ENCODE data around the gene MCM6. TPM values are rescaled to one million over a fixed set of nuclear protein-coding genes. Genes with fewer than 3 reads are reported as not detected.
"Not testable (repeated sequence)": the region's sequence is repeated elsewhere in the genome, so short reads cannot be mapped to it uniquely, and the experiment has no call there.

The MCM6 gene
- 10 to 100 TPM; 22.0 to 40.5 (median 26.3) TPM for polyA plus RNA-seq (ENCODE audit: insufficient read length in 10 of 10)
- long read RNA-seq, donor 1, partial matches to known transcripts = 0 of 1 reads
- long read RNA-seq, donor 1, other reads (novel, unspliced or antisense) = 0 of 1 reads
- long read RNA-seq, donor 2, partial matches to known transcripts = 0 of 1 reads
- long read RNA-seq, donor 2, other reads (novel, unspliced or antisense) = 0 of 1 reads
- long read RNA-seq, donor 3 = 0 reads
- long read RNA-seq, donor 4 = 0 reads
- long read RNA-seq, donor 5, partial matches to known transcripts = 0 of 4 reads
- long read RNA-seq, donor 5, other reads (novel, unspliced or antisense) = 0 of 4 reads
- long read RNA-seq, donor 6, partial matches to known transcripts = 0 of 3 reads
- long read RNA-seq, donor 6, other reads (novel, unspliced or antisense) = 0 of 3 reads
- long read RNA-seq, donor 7, partial matches to known transcripts = 0 of 1 reads
- long read RNA-seq, donor 7, other reads (novel, unspliced or antisense) = 0 of 1 reads
- long read RNA-seq, donor 8, partial matches to known transcripts = 6 of 7 reads
- long read RNA-seq, donor 8, other reads (novel, unspliced or antisense) = 0 of 7 reads
- long read RNA-seq, donor 9, partial matches to known transcripts = 0 of 1 reads
- long read RNA-seq, donor 9, other reads (novel, unspliced or antisense) = 0 of 1 reads

GRCh38 chr2:135876066-135876711 lies at the start of gene MCM6:
TSS of gene MCM6 (minus strand) at chr2:135876443. CDS start at chr2:135876365, 78 bp downstream.
- peak; percentile 99 for DNase-seq

GRCh38 chr2:135925571-135925970 lies 49.3 kb upstream of the MCM6 start:
- DNase-seq = no peak

DNA sequence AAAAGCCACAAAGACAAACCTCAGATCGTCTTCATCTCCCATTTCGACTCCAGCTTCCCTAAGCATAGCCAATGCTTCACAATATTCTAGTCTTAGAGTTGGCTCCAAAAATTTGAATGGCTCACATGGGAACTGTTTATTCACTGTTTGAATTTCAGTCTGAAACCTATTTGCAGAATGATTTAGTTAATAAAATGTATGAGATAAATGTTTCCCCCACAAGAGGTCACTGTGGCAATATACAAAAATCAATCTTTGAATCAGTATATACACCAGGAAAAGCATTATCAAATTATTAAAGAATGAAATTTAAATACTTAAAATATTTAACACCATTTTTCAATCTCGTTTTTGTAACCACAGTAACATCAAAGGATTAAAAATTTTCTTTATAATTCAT lies 40.0 kb upstream of the MCM6 start:
- peak; percentile 37 to 79 (median 62) for DNase-seq

- no peak for DNase-seq
These were observed 38.2 kb upstream of the MCM6 start for GRCh38 chr2:135914485-135914884.

GRCh38 chr2:135913727-135914365 lies 37.6 kb upstream of the MCM6 start:
- DNase-seq = peak; percentile 32 to 61 (median 44)

DNA sequence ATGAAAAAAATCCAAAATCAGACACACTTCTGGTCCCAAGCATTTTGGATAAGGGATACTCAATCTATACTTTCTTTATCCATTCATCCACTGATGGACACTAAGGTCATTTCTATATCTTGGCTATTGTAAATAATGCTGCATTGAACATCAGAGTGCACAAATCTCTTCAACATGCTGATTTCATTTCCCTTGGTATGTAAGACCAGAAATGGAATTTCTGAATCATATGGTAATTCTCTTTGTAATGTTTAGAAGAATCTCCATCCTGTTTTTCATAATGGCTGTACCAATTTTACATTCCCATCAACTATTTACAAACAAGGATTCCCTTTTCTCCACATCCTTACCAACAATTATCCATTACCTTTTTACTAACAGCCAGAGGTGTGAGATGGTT lies 33.7 kb upstream of the MCM6 start:
- no peak for DNase-seq

DNA sequence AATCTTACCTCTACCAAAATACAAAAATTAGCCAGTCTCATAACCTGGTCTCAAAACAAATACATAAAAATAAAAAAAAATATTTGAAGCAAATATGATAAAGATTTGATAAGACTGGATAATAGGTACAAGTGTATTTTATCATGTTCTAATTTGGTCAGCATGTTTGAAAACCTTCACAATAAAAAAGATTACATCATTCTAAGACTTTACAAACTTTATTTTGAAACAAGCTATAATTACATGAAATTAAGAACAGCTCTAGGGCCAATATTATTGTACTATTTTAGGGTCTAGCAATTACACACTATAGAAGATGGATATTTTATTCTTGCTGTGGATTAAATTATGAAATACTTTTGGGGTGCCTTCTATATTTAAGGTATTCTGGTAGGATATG lies 29.4 kb upstream of the MCM6 start:
- DNase-seq = no peak

DNA sequence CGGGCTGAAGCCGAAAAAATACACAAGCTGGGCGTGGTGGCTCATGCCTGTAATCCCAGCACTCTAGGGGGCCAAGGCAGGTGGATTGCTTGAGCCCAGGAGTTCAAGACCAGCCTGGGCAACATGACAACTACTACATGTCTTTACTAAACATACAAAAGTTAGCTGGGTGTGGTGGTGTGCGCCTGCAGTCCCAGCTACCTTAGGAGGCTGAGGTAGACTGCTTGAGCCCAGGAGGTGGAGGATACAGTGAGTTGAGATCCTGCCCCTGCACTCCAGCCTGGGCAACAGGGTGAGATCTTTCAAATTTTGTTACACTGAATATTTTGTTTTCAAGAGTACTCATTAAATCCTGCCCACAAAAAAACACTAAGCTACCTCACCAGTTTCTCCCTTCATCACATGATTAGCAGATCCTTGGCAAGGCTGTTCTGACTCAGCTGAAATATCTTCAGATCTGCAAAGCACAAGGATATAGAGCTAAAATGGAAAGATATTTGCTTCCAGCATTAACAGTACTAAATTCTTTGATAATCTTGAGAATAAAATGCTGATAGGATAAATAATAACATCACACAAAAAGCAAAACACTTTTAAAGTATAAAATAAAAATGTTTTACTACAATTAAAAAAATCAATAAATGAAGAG lies 28.2 kb upstream of the MCM6 start:
- no peak for DNase-seq

DNA sequence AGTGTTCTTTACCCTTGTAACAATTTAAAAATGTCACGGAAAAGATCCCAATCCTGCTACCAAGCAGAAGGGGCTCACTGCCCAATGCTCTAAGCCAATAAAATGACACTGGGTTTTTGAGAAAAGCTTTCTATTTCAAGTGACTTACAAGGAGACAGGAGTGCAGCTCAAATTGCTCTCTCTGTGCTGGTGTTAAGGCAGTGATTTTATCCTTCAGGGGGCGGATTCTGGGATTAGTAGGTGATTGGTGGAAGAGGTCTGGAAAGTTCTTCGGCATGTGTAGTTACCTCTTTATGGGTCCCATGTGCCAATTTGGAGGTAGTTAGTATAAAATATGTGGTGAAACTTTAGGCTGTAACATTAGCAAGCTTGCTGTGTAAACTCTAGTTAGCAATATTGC lies 27.4 kb upstream of the MCM6 start:
- DNase-seq = no peak

DNA sequence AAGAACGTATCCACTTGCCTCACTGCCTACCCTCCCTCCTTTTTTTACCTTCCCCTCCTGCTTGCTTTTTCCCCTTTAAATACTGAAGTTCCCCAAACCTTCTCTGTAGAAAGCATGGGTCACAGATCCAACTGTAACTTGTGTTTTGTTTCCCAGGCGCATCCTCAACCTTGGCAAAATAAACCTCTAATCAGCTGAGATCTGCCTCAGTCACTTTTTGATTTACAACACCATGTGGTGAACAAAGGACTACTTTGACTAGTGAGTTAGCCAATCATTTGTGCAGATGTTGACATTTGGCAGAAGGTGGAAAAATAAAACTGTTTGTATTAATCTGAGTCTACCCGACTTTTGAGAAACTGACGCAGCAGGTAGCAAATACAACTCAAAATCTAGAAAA lies 23.3 kb upstream of the MCM6 start:
- DNase-seq = peak in 1 of 3 donors; percentile 9

DNA sequence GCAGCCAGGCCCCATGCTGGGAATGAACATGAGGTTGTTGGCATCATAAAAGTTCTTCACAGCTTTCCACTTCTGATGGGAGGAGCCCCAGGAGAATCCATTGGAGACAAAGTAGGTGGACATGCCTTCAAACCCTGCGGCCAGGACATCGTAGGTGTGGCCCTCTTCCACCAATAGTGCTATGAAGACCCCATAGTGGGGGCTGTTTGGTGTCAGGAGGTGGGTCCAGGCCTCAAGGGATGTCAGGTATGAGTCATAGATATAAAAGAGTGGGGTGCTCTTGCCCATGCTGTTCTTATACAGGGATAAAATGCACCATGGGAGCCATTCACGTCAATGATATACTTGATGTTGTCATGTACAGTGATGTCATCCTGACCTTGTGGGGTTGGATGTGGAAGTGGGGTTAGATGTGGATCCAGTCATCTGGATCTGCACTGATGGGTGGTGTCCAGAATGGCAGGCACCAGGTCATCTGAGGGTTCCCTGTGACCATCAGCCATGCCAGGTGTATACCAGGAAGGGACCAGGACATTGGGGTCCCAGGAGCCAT lies 22.1 kb upstream of the MCM6 start:
- no peak for DNase-seq

- no peak for DNase-seq
These were observed 18.7 kb upstream of the MCM6 start for GRCh38 chr2:135894930-135895329.

GRCh38 chr2:135893374-135893794 lies 17.1 kb upstream of the MCM6 start:
- no peak for DNase-seq

GRCh38 chr2:135890835-135891234 lies 14.6 kb upstream of the MCM6 start:
- peak in 1 of 3 donors; percentile 5 for DNase-seq

GRCh38 chr2:135890149-135890548 lies 13.9 kb upstream of the MCM6 start:
- no peak for DNase-seq

DNA sequence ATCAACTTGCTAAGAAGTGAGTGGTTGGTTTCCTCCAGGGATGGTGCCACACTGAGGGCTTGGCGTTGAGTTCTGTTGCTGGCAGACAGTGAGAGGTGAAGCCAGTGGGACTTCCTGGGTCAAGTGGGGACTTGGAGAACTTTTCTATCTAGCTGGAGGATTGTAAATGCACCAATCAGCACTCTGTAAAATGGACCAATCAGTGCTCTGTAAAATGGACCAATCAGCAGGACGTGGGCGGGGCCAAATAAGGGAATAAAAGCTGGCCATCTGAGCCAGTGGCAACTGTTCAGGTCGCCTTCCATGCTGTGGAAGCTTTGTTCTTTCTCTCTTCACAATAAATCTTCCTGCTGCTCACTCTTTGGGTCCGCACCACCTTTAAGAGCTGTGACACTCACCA lies 12.3 kb upstream of the MCM6 start:
- DNase-seq = not testable (repeated sequence)

DNA sequence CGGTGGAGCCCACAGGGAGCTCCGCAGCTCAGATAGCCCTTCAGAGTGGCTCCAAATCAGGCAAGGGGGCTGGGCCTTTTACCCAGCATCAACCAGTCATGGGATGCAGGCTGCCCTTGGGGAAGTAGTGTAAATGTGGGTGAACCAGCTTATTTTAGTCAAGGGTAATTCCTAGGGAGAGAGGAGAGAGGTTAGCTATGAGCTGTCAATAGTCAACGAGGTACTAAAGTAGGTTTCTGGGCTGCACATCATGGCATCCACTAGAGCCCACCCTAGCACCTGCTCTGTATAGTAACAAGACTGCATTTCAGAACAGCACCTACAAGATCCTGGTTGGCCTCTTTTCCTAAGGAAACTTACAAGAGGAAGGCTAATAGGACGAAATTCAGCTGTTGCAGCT lies 9.5 kb upstream of the MCM6 start:
- DNase-seq = no peak

DNA sequence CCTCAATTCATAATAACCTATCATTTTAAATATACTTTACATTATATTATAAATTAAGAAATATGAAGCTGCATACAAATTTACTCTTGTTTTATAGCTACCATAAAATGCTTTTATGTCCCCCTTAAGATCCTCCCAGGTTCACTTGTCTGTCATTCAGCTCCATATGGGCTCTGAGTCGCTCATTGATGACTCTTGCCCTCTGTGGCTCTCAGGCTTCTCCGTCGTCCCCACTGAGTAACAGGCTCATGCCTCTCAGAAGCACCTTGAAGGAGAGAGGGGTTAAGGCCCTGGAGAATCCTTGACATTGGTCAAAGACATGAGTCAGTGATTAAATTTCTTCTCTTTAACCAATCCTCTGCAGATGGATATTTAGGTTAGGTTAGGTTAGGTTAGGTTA lies 6.2 kb upstream of the MCM6 start:
- DNase-seq = no peak

DNA sequence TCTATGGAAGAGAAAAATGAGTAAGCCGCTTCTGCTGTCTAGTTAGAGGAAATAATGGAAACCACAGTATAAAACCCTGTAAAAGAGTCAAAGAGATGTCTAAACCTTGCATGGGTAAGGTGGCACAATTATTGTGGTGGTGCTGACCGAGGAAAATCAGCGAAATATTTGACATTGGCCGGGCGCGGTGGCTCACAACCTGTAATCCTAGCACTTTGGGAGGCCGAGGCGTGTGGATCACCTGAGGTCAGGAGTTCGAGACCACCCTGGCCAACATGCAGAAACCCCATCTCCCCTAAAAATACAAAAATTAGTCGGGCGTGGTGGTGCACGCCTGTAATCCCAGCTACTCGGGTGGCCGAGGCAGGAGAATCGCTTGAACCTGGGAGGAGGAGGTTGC lies 527 bp upstream of the MCM6 start:
- not testable (repeated sequence) for DNase-seq

DNA sequence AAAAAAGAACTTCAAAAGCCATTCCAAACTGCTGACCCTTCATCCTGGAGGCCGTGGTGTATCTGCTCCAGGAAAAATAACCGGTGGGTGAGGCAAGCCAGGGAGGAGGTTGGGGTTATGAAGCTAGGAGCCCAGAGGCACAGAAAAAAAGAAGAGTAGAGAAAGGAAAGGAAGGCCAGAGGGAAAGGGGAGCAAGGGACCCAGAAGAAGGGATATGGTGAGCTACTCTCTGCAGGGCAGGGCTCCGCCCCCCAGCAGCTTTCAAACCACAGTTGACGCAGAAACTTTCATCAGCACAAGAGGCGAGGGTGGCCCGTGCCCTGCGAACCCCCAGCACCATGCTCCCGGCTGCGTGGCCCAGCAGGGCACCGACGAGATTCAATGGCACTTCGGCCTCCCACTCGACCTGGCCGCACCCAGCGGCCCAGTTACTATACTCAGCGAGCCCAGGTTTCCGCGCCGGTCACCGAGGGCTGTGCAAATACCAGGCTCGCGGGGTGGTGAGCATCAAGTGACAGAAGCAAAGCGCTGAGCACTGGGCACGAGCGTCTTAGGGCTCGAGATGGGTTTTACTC lies 665 bp downstream of the MCM6 start:
- peak in 1 of 3 donors; percentile 23 for DNase-seq

DNA sequence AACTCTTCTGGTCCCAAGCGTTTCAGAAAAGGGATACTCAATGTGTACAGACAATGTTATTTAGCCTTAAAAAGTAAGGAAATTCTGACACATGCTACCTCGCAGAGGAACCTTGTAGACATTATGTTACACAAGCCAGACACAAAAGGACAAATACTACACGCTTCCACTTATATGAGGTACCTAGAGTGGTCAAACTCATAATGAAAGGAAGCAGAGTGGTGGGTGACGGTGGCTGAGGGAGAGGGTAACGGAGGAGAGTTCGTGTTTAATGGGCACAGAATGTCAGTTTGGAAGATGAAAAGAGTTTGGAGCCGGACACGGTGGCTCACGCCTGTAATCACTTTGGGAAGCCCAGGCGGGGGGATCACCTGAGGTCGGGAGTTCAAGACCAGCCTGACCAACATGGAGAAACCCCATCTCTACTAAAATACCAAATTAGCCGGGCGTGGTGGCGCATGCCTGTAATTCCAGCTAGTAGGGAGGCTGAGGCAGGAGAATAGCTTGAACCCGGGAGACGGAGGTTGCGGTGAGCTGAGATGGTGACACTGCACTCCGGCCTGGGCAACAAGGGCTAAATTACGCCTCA lies 1.4 kb downstream of the MCM6 start:
- no peak for DNase-seq
